ENCODE measurements around the gene SLAMF1.
"Not testable (repeated sequence)": the region's sequence is repeated elsewhere in the genome, so short reads cannot be mapped to it uniquely, and the experiment has no call there.

Gene SLAMF1

DNA sequence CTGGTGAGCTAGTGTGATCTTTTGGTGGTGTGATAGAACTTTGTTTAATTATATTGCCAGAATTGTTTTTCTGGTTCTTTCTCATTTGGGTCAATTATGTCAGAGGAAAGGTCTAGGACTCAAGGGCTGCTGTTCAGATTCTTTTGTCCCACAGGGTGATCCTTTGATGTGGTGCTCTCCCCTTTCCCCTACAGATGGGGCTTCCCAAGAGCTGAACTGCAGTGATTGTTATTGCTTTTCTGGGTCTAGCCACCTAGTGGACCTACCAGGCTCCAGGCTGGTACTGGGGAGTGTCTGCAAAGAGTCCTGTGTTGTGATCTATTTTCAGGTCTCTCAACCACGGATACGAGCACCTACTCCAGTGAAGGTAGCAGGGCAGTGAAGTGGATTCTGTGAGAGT lies 41.6 kb downstream of the SLAMF1 start:
- DNase-seq (ENCODE audit: low spot score): no peak

DNA sequence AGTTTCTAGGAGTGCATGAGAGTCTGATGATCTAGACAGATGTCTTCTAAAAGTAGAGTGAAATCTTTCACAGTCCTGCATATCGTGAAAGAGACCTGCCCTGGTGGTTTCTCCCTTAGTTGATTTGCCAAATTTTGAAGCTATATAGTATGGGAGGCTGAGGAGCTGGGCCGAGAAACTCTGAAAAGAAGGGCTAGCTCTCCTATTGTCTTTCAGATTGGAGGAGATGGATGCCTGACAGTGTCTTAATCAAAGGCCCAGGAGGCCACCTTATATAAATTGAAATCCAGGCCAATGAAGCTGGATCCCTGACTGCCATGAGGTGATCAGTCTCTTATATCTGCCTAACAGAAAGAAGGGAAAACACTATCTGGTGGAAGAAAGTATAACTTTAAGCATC lies 49.1 kb downstream of the SLAMF1 start:
- no peak for DNase-seq (ENCODE audit: low spot score)

DNA sequence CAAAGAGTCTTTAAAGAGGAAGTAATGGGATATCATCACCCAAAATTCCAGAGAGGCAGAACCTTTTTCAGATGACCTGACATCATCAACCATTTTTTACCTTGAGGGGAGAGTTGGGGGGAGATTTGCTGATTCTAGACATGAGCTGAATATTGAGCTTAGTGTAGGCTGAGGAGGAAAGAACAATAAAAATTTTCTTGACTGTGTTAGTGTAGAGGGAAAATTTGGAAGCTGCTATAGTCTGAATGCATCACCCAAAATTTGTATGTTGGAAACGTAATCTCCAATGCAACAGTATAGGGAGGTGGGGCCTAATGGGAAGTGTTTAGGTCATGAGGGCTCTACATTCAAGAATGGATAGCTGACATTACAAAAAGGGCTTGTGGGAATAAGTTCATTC lies 49.8 kb downstream of the SLAMF1 start:
- DNase-seq (ENCODE audit: low spot score): no peak

DNA sequence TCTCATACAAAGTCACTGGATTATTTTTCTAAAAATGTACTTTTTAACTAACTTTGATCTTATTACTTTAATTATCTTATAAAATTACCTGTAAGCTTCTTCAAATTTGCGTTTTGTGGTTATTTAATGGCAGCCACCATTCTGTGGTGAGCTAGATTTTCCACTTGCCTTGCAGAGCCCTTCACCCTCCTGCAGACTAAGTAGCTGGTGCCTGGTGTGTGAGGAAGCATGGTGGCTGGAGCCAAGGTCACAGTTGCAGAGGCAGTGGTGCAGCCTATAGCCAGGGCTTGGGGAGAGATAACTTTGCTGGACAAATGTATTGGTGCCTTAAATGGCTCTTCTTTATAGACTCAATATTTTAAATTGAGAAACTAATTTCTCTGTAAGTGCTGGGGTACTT lies 56.4 kb downstream of the SLAMF1 start:
- no peak for DNase-seq (ENCODE audit: low spot score)

DNA sequence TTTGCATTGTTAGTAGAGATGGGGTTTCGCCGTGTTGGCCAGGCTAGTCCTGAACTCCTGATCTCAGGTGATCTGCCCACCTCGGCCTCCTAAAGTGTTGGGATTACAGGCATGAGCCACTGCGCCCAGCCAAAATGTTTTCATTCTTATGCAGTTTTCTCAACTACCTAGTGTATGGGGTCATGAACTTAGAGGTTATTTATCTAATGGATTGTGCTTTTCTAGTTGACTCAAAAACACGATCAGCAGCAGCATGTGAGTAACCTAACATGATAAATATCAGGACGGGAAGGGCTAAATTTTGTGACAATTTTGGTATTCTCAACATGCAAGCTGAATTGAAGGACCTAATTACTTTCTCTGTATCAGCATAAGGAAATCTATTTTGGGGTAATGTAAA lies 58.4 kb downstream of the SLAMF1 start:
- no peak for DNase-seq (ENCODE audit: low spot score)

DNA sequence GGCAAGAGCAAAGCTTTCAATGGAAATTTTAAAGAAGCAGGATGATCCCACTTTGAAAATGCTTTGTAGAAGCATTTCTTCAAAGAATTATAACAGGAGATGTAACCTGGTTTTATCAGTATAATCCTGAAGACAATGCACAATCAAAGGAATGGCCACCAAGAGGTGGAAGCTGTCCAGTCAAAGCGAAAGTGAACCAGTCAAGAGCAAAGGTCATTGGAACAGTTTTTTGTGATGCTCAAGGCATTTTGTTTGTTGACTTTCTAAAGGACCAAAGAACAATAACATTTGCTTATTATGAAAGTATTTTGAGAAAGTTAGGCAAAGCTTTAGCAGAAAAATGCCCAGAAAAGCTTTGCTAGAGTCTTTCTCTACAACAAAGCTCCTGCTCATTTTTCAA lies 62.1 kb downstream of the SLAMF1 start:
- no peak for DNase-seq (ENCODE audit: low spot score)

DNA sequence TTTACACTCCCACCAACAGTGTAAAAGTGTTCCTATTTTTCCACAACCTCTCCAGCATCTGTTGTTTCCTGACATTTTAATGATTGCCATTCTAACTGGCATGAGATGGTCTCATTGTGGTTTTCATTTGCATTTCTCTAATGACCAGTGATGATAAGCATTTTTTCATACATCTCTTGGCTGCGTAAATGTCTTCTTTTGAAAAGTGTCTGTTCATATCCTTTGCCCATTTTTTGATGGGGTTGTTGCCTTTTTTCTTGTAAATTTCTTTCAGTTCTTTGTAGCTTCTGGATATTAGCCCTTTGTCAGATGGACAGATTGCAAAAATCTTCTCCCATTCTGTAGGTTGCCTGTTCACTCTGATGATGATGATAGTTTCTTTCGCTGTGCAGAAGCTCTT lies 63.9 kb downstream of the SLAMF1 start:
- DNase-seq (ENCODE audit: low spot score): not testable (repeated sequence)

DNA sequence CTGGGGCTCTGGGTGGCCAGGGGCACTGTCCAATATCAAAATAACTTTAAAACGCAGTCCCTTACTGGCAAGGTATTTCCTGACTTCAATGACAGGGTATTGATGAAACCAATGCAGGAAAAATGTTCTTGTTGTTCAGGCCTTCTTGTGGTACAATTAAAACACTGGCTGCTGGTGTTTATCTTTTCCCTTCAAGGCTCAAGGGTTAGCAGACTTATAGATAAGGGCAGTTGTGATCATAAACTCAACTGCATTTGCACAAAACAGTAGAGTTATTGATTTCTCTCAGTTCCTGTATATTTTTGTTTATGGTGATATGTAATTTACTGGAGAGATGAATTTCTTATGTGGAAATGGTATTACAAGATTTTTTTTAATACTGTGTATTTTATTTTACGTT lies 64.9 kb downstream of the SLAMF1 start:
- DNase-seq (ENCODE audit: low spot score): no peak

DNA sequence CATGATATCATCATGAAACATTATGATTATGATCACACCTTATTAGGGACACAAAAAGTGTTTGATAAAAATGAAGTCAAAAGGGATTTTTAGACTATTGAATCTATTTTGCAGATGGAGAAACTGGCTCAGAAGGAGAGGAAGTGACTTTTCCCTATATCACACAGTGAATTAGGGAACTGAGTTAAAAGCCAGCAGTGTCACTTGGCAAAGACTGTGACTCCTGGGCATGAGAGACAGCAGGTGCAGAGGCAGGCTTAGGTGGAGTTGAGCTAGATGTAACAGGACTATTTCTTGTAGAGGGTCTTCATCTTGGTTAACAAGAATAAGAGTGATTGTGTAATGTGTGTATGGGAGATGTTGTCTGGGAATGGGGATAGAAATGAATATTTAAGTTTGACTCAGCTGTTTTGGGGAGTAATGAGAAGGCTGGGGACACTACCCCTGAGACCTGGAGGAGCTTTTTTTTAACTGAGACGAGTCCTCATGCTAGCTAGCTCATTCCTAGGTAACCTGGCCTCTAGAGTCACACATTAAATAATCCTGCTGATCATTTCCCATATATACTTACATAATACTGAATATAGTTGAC lies 66.5 kb downstream of the SLAMF1 start:
- DNase-seq (ENCODE audit: low spot score): no peak

DNA sequence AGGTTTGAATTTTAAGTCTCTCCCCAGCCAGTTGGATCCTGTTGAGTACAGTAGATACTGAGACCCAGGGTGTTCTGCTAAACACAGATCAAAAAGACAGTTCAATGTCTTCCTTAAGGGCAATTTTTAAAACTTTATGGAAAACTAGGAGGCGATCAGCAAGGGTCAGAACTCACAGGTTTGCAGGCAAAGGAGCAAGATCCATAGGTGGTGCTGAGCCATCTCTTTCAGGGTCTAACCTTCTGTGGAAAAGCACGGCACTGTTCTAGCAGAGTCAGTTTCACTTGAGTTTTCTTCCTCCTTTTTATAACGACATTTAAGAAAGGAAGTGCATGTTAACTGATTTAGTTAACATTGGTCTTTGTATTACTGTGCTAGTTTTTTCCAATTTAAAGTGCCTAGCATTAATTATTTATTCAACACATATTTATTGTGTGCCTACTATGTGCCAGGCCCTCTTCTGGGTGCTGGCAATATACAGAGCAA lies 67.6 kb downstream of the SLAMF1 start, which contains the start of gene CD84:
Gene CD84, minus strand, starts transcription at position 281 of the 486 bp plus-strand sequence. Its CDS starts 59 bp downstream, at position 222.
- no peak for DNase-seq (ENCODE audit: low spot score)

DNA sequence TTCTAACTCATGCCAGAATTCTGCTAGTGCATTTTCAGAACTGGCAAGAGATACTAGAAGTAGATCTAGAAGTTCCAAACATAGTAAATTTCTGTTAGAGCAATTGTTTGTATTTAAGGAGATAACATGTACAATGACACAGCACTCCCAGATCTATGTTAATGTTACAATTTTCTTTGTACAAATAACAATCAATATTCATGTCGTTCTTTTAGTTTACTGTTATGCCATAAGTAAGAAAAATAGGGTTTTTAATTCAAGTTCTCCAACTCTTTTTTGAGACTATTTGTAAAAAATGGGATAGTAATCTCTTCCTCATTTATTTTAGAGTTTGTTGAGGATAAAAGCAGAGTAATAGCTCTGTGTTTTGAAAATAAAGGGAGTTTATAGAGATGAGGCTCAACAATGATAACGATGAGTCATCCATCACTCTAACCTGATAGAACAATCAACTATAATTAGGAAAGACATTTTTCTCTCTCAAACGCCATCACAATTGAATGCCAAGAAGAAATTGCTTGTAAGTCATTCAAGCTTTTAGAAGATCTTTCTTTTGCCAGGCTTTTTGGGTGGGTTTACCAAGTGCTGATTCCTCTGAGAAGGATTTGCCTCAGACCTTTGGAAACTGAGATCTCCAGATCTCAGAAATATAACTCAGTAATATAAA lies 68.2 kb downstream of the SLAMF1 start:
- DNase-seq (ENCODE audit: low spot score): no peak

DNA sequence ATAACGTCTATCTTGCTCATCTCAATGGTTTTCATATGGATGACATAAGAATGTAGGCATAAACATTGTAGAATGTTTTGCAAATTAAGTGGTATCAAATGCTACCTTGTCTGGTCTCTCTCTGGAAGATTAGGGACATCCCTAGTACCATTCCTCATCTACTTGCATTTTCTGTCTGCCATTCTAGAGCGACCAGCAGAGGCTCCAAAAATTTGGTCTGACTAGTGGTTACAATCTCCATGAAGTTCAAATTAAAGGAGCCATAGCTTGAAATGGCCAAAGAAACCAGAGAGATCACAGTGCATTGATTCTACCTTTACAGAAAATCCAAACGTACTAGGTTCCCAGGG lies 68.7 kb downstream of the SLAMF1 start:
- DNase-seq (ENCODE audit: low spot score): no peak

DNA sequence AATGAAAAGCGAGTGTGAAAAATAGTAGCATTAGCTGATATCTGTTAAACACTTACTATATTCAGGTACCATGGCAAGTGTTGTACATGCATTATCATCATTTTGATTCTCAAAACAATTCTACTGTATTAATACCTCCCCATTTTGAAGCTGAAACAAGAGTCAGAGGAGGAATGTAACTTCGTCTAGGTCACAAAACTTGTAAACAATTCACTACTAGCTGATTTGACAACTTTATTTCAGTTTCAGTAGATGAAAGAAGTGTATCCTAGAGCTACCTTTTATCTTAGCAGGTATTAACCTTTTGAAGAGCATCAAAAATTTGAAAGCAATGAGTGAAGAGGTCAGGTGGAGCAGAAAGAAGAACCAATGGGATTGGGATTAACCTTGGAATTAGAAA lies 69.2 kb downstream of the SLAMF1 start:
- no peak for DNase-seq (ENCODE audit: low spot score)

DNA sequence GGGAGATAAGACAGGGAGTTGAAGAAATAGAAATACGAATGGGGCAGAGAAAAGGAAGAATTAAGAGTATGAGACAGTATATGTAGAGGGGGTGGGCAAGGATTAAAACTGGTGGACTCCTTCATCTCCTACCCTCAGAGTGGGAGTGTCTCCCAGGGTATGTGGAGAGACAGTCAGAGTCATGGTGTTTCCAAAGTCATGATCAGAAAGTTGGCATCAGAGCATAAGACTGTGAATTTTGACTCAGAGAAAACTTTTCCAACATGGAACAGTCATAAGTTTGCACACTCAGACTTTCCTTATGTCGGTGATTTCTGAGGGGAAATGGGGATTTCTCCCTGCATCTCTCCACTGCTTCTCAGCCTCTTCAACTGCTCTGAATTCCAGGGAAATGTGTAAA lies 70.0 kb downstream of the SLAMF1 start:
- no peak for DNase-seq (ENCODE audit: low spot score)

DNA sequence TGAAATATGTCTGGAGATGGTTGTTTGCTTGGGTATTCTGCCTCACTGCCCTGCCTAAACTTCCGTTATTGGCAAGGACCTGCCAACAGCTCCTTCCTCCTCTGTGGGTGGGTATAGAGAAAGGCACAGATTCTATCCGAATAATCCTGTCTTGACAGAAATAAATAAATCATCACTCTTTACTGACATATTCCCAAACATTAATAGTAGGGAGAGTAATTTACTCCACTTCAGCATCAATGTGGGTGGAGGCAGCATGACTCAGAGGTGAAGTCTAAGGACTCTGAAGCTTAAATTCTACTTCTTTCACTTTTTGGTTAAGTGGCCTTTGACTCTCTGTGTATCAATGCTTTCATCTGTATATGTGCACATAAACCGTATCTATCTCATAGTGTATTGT lies 70.5 kb downstream of the SLAMF1 start:
- DNase-seq (ENCODE audit: low spot score): no peak

DNA sequence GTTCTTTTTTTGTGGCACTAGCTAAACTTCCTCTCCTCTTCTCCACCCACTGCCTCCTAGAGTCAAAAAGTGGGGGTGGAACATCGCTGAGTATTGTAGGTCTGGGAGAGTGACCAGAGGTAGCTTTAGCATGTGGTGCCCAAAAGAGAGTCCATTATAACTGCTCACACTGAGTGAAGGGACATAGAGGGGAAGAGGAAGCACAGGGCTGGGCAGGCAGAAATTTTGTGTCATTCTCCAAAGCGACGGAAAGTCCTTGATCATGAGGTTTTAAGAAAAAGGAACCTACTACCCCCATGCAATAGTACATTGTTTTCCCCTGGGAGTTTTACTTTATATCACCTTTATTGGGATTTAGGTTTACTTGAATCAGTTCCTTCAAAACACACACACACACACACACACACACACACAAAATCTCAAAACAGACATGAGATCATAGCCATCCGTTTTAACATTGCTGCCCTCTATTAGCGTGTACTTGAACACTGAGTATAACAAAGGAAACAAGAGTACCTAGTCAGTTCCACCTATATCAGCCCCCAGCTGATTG lies 71.7 kb downstream of the SLAMF1 start:
- DNase-seq (ENCODE audit: low spot score): no peak

DNA sequence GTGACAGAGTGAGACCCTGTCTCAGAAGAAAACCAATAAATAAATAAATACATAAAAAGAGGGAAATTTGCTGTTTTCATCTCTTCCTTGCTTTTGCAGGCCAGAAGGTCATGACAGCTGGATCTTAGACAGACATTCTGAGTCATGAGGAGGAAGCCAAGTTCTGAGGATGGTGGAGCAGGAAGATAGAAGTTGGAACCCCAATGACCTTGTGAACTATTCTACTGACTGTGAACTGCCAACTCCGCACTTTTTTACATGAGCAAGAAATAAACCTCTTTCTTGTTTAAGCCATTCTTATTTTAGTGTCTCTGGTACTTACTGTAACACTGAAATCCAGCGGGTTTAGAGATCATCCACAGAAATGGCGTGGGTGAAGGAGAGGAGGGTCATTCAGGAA lies 76.0 kb downstream of the SLAMF1 start:
- DNase-seq (ENCODE audit: low spot score): no peak

DNA sequence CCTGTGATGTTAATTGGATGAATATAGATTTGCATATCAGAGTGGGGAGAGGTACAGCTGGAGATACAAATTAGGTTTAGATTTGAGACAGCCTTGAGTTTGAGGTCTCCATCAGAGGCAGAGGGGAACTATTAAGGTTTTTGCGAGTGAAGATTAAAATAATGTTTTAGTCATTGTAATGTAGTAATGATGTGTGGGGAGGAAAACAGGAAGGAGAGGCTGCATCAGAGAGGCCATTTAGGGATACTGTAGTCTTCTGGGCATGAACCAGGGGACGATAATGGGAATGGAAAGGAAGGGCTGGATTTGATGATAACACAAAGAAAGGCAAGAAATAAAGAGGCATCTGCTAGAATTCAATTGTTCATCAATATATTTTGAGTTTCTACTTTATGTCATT lies 77.0 kb downstream of the SLAMF1 start:
- no peak for DNase-seq (ENCODE audit: low spot score)

DNA sequence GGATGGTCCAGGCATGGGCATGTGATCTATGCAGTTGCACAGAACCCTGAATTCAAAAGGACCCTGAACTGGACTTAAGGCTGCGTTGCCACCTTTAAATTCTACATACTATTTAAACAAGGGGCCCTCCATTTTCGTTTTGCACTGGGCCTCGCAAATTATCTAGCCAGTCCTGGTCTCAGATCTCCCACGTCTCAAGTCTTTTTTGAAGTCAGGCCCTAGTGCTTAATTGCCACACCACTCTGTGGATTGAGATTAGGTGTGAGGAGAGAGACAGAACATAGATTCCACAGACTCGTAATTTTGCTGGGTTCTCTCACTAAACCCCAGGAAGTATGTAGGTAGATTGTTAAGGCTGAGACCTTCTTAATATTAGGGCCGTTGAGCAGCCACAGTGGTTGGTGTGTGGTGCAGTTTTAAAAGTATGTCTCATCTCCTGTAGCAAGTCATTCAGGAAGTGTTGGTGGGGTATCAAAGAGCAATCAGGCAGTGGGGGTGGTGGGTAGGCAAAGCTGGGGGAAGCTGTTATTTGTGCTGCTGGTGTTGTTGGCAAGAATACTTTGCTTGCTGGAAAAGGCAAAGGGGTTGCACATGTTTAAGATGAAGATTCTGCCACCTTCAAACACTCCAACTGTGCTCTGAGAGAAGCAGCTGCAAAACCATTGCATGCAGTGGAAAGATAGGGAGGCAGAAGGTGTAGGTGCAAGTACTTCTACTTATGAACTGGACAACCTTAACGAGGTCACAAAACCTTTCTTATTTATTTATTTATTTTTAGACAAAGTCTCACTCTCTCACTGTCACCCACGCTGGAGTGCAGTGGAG lies 78.8 kb downstream of the SLAMF1 start:
- DNase-seq (ENCODE audit: low spot score): no peak

DNA sequence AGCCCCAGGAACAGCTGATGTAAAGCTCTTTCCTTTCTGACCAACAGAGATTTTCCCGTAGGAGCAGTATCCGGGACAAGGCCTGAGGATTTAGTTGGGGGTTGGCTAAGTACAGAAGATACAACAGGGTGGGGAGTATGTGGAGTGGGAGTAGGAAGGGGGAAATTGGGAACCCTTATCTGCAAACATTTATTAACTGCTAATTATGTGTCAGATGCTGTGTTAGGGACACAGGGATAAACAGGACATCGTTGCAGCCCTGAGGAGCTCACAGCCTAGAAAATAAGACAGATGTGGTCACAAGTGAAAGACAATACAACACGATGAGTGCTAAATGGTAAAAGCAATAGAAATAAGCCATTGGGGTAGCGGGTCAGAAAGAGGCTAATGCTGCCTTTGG lies 79.5 kb downstream of the SLAMF1 start:
- DNase-seq (ENCODE audit: low spot score): no peak

DNA sequence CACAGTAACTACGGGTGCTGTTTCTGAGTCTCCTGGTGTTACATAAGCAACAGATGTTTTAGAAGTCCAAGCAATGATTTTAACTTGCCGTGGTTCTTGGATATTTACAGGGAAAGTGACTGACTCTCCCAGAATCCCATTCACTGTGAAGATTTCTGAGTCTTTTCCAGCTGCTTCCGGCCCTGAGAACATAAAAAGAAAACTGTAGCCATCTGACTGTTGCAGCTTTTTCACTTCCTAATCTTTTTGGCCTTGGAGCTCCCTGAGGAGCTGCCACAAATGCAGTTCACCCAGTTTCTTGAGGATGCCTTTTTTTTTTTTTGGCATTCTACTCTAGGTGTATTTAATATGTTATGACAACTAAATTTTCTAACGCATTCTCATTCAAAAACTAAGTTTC lies 81.3 kb downstream of the SLAMF1 start:
- no peak for DNase-seq (ENCODE audit: low spot score)

DNA sequence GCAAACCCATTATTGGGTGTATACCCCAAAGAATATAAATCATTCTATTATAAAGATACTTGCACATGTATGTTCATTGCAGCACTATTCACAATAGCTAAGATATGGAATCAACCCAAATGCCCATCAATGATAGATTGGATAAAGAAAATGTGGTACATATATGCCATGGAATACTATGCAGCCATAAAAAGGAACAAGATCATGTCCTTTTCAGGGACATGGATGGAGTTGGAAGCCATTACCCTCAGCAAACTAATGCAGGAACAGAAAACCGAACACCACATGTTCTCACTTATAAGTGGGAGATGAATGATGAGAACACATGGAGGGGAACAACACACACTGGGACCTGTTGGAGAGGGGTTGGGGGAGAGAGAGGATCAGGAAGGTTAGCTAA lies 83.6 kb downstream of the SLAMF1 start:
- not testable (repeated sequence) for DNase-seq (ENCODE audit: low spot score)

DNA sequence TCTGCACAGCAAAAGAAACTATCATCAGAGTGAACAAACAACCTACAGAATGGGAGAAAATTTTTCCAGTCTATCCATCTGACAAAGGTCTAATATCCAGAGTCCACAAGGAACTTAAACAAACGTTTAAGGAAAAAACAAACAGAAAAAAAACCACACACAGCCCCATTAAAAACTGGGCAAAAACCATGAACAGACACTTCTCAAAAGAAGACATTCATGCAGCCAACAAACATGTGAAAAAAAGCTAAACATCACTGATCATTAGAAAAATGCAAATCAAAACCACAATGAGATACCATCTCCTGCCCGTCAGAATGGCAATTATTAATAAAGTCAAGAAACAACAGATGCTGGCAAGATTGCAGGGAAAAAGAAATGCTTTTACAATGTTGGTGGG lies 84.1 kb downstream of the SLAMF1 start:
- DNase-seq (ENCODE audit: low spot score): not testable (repeated sequence)

Data from AG08395 (cell line).